ENCODE results near the gene FLNC. TPM values are rescaled to one million over a fixed set of nuclear protein-coding genes. Genes with fewer than 3 reads are reported as not detected.

The FLNC gene
- total and polyA plus RNA-seq, 9 of the 15 experiments (the other 6 are each of a cell fraction or from before 2014, with no cell fraction given) = 0.90 to 155 (median 28.8) TPM

DNA sequence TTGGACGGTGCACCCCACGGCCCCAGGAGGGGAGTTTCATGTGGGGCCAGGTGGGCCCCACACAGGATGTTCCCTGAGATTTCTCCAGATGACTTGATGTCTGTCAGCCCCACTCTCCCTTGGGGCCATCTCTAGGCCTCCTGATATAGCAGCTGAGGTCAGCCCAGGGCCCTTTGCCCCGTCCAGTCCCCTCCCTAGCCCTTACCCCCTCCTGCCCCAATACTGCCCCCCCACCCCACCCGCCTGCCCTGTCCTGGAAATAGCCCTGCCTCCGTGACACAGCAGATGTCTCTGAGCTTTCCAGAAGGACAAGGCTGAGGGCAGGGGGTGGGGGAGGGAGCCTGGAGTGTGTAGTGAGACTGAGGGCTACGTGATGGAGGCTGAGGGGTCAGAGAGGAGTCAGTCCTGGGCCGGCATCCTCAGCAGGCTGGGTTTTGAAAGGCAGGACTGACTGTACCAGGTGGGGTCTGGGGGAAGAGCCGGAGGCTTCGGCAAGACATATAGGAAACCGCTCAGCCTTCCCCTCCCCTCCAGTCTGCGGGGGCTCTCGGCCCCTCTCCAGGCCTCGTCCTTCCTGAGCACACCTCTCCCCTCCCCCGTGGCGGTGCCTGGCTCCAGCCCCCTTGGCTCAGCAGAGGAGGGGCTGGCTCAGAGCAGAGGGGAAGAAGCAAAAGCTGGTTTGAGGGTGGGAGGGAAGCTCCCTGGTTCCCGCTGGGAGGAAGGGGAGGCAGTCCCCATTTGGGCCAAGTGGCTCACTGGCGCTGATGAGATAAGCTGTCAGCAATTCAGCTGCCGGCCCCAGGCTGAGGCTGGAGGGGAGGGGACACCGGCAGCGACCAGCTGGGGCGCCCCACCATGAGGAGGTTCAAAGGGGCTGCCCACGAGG is 2.0 kb downstream of the FLNC start (continued):
- 0 out of 2 replicates have a peak, but pooled peaks have one; percentile 13 for TF ChIP-seq MTA1 (IDR thresholded peaks at IDR 0.05; ENCODE audit: borderline replicate concordance)
- TF ChIP-seq, protein P1, sequence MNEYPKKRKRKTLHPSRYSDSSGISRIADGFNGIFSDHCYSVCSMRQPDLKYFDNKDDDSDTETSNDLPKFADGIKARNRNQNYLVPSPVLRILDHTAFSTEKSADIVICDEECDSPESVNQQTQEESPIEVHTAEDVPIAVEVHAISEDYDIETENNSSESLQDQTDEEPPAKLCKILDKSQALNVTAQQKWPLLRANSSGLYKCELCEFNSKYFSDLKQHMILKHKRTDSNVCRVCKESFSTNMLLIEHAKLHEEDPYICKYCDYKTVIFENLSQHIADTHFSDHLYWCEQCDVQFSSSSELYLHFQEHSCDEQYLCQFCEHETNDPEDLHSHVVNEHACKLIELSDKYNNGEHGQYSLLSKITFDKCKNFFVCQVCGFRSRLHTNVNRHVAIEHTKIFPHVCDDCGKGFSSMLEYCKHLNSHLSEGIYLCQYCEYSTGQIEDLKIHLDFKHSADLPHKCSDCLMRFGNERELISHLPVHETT (CRISPR knock-in tag; conservative IDR thresholded peaks at IDR 0.05 in 1 of 2, IDR thresholded peaks at IDR 0.05 in 1 of 2) = peak in 1 of 2 experiments; percentile 55; a peak in 2 of 4 replicates
- TF ChIP-seq, protein P2, sequence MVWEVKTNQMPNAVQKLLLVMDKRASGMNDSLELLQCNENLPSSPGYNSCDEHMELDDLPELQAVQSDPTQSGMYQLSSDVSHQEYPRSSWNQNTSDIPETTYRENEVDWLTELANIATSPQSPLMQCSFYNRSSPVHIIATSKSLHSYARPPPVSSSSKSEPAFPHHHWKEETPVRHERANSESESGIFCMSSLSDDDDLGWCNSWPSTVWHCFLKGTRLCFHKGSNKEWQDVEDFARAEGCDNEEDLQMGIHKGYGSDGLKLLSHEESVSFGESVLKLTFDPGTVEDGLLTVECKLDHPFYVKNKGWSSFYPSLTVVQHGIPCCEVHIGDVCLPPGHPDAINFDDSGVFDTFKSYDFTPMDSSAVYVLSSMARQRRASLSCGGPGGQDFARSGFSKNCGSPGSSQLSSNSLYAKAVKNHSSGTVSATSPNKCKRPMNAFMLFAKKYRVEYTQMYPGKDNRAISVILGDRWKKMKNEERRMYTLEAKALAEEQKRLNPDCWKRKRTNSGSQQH (CRISPR knock-in tag; IDR thresholded peaks at IDR 0.05) = 0 out of 2 replicates have a peak, but pooled peaks have one; percentile 28
- TF ChIP-seq, protein P3, sequence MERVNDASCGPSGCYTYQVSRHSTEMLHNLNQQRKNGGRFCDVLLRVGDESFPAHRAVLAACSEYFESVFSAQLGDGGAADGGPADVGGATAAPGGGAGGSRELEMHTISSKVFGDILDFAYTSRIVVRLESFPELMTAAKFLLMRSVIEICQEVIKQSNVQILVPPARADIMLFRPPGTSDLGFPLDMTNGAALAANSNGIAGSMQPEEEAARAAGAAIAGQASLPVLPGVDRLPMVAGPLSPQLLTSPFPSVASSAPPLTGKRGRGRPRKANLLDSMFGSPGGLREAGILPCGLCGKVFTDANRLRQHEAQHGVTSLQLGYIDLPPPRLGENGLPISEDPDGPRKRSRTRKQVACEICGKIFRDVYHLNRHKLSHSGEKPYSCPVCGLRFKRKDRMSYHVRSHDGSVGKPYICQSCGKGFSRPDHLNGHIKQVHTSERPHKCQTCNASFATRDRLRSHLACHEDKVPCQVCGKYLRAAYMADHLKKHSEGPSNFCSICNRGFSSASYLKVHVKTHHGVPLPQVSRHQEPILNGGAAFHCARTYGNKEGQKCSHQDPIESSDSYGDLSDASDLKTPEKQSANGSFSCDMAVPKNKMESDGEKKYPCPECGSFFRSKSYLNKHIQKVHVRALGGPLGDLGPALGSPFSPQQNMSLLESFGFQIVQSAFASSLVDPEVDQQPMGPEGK (CRISPR knock-in tag; IDR thresholded peaks at IDR 0.05; ENCODE audit: borderline replicate concordance) = no peak
- TF ChIP-seq CBFA2T3 (IDR thresholded peaks at IDR 0.05) = peak; percentile 88
- TF ChIP-seq, protein P4, sequence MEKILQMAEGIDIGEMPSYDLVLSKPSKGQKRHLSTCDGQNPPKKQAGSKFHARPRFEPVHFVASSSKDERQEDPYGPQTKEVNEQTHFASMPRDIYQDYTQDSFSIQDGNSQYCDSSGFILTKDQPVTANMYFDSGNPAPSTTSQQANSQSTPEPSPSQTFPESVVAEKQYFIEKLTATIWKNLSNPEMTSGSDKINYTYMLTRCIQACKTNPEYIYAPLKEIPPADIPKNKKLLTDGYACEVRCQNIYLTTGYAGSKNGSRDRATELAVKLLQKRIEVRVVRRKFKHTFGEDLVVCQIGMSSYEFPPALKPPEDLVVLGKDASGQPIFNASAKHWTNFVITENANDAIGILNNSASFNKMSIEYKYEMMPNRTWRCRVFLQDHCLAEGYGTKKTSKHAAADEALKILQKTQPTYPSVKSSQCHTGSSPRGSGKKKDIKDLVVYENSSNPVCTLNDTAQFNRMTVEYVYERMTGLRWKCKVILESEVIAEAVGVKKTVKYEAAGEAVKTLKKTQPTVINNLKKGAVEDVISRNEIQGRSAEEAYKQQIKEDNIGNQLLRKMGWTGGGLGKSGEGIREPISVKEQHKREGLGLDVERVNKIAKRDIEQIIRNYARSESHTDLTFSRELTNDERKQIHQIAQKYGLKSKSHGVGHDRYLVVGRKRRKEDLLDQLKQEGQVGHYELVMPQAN (IDR thresholded peaks at IDR 0.05; ENCODE audit: borderline replicate concordance) = no peak; the same call in 1 of the 2 replicates
- peak; percentile 11 to 60; a peak in 1 of 4 replicates for TF ChIP-seq TRIM24 (IDR thresholded peaks at IDR 0.05)
- TF ChIP-seq MEF2A (IDR thresholded peaks at IDR 0.05; ENCODE audit: control insufficient read depth, low read depth, low read length) = 0 out of 2 replicates have a peak, but pooled peaks have one; percentile 38
- TF ChIP-seq, protein P5, sequence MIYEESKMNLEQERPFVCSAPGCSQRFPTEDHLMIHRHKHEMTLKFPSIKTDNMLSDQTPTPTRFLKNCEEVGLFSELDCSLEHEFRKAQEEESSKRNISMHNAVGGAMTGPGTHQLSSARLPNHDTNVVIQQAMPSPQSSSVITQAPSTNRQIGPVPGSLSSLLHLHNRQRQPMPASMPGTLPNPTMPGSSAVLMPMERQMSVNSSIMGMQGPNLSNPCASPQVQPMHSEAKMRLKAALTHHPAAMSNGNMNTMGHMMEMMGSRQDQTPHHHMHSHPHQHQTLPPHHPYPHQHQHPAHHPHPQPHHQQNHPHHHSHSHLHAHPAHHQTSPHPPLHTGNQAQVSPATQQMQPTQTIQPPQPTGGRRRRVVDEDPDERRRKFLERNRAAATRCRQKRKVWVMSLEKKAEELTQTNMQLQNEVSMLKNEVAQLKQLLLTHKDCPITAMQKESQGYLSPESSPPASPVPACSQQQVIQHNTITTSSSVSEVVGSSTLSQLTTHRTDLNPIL (CRISPR knock-in tag; IDR thresholded peaks at IDR 0.05) = no peak
- no peak for TF ChIP-seq RAD51 (IDR thresholded peaks at IDR 0.05; ENCODE audit: borderline replicate concordance, low read depth)
